K562 (cell line): ENCODE measurements around the gene RETREG1. TPM values are rescaled to one million over a fixed set of nuclear protein-coding genes. Genes with fewer than 3 reads are reported as not detected.

Experiments used
- ATAC-seq: fragments of 200-7000 bp; cut with Tn5 transposase; 3 replicates; pipeline ENCODE4 v1.9.1; 2020; ENCODE audit warnings: moderate library complexity
- BruUV-seq: library from RNA; stranded (reverse); fragments of 400-500 nt; replicated peaks from 2 replicates; lab custom pipeline; 2021; lab: Mats Ljungman, UMichigan
- CTCF ChIA-PET: fragments of 300-600 bp; formaldehyde crosslinking; extraction: SDS; loops from one replicate; lab custom pipeline; 2021; ENCODE audit warnings: low intra/inter-chr PET ratio; lab: Yijun Ruan, JAX
- POLR2A ChIA-PET: fragments of 300-600, 350-650 bp; sonication (Branson Sonifier 250); formaldehyde crosslinking; extraction: SDS; loops from one replicate; lab custom pipeline; 2021; ENCODE audit warnings: antibody characterized with exemption, inconsistent platforms; lab: Yijun Ruan, JAX
- DNase-seq, 4 experiments: peaks; one replicate each; pipeline versions ENCODE4 v3.0.0 to v3.0.0-alpha.2; 2011 to 2018; ENCODE audit warnings: low spot score in 3 of 4, mixed read lengths in 3 of 4; ENCODE audit errors: extremely low read depth in 1 of 4
- FAIRE-seq: peaks from 2 replicates; lab custom pipeline; 2011; peaks lifted over from hg19 to GRCh38; lab: Jason Lieb, UNC
- H2AFZ ChIP-seq: 2 replicates; pipeline ENCODE4 v1.6.0; 2011; ENCODE audit warnings: low read depth, low read length, control low read depth, inconsistent platforms
- H3K27ac ChIP-seq: fragments of 200-600 bp; 3 replicates; pipeline ENCODE4 v1.8.0; 2011; ENCODE audit warnings: low read depth, mild to moderate bottlenecking, control low read depth, inconsistent platforms, low read length, moderate library complexity, mixed read lengths; ENCODE audit errors: extremely low read depth
- H3K27me3 ChIP-seq, 2 experiments: fragments of 300-600 bp in 1 of 2; 2 replicates in 1 of 2; 3 replicates in 1 of 2; pipeline versions ENCODE4 v1.6.0 to v1.8.0; 2011; ENCODE audit warnings: inconsistent platforms in 2 of 2, low read length in 2 of 2, mild to moderate bottlenecking in 1 of 2, mixed read lengths in 1 of 2, moderate library complexity in 1 of 2; ENCODE audit not compliant: control insufficient read depth in 2 of 2, insufficient read depth in 2 of 2
- H3K36me3 ChIP-seq: fragments of 300-600 bp; 3 replicates; pipeline ENCODE4 v1.8.0; 2011; ENCODE audit warnings: mild to moderate bottlenecking, low read length, inconsistent platforms; ENCODE audit not compliant: control insufficient read depth, insufficient read depth
- H3K4me1 ChIP-seq, 2 experiments: fragments of 200-600 bp in 1 of 2; replicated peaks in 1 of 2; 2 replicates in 1 of 2; 3 replicates in 1 of 2; pipeline versions ENCODE4 v1.5.1 to v1.8.0; 2011; ENCODE audit warnings: inconsistent platforms in 2 of 2, low read length in 2 of 2, mild to moderate bottlenecking in 1 of 2, mixed read lengths in 1 of 2, moderate library complexity in 1 of 2; ENCODE audit not compliant: control insufficient read depth in 2 of 2, insufficient read depth in 2 of 2
- H3K4me2 ChIP-seq: 2 replicates; pipeline ENCODE4 v1.6.1; 2011; ENCODE audit warnings: low read length, control low read depth, inconsistent platforms, mixed read lengths; ENCODE audit not compliant: insufficient read depth
- H3K4me3 ChIP-seq: fragments of 200-600 bp; sonication (generic), shearing (Covaris generic); 2 replicates; pipeline ENCODE4 v1.5.1; 2016; ENCODE audit warnings: control low read depth, inconsistent platforms
- H3K79me2 ChIP-seq: fragments of 200-600 bp; 3 replicates; pipeline ENCODE4 v1.8.0; 2011; ENCODE audit warnings: low read length, inconsistent platforms; ENCODE audit not compliant: control insufficient read depth, insufficient read depth
- H3K9ac ChIP-seq, 2 experiments: 2 replicates each; pipeline versions ENCODE4 v1.6.0 to v1.6.1; 2011; ENCODE audit warnings: low read depth in 2 of 2, low read length in 2 of 2, control low read depth in 1 of 2, inconsistent platforms in 1 of 2, mild to moderate bottlenecking in 1 of 2, mixed read lengths in 1 of 2; ENCODE audit not compliant: insufficient read depth in 1 of 2
- H3K9me1 ChIP-seq: one replicate; pipeline ENCODE4 v1.6.0; 2011; ENCODE audit warnings: inconsistent platforms, mild to moderate bottlenecking, low read length, moderate library complexity; ENCODE audit not compliant: control insufficient read depth, insufficient read depth
- H3K9me3 ChIP-seq: replicated peaks from 2 replicates; pipeline ENCODE4 v1.5.1; 2011; ENCODE audit warnings: low read depth, low read length, inconsistent platforms; ENCODE audit not compliant: control insufficient read depth, insufficient read depth
- H4K20me1 ChIP-seq: replicated peaks from 2 replicates; pipeline ENCODE4 v1.6.1; 2011; ENCODE audit warnings: low read length, inconsistent platforms, mixed read lengths; ENCODE audit not compliant: control insufficient read depth, insufficient read depth
- HEY1 ChIP-seq: fragments of 250-450 bp; sonication (Bioruptor Pico); IDR thresholded peaks from 2 replicates; pipeline ENCODE4 v1.5.0; 2020; ENCODE audit warnings: mild to moderate bottlenecking, moderate library complexity, borderline replicate concordance
- JUNB ChIP-seq: fragments of 450-650 bp; formaldehyde crosslinking; conservative IDR thresholded peaks from 2 replicates; pipeline ENCODE4 v1.4.0; 2020; ENCODE audit warnings: mild to moderate bottlenecking
- KAT8 ChIP-seq: fragments of 450-650 bp; IDR thresholded peaks from 2 replicates; pipeline ENCODE4 v1.6.1; 2016; ENCODE audit warnings: low read depth, mild to moderate bottlenecking
- MIER1 ChIP-seq: fragments of 450-650 bp; IDR thresholded peaks from 2 replicates; pipeline ENCODE4 v1.6.1; 2016; ENCODE audit warnings: antibody characterized with exemption, mild to moderate bottlenecking, low read depth
- RBM34 ChIP-seq: fragments of 200-400 bp; formaldehyde crosslinking; IDR thresholded peaks from 2 replicates; pipeline ENCODE4 v1.6.1; 2018; ENCODE audit warnings: low read length, borderline replicate concordance; ENCODE audit not compliant: insufficient read depth
- RHOXF2B ChIP-seq: fragments of 250-450 bp; sonication (Bioruptor Pico); conservative IDR thresholded peaks from 2 replicates; pipeline ENCODE4 v1.5.1; 2021
- SREBF2 ChIP-seq: sonication (generic); formaldehyde crosslinking; IDR thresholded peaks from 2 replicates; pipeline ENCODE4 v1.4.0; 2020; ENCODE audit warnings: mild to moderate bottlenecking, missing genetic modification reagents
- ZC3H4 ChIP-seq: sonication (generic); formaldehyde crosslinking; IDR thresholded peaks from 2 replicates; pipeline ENCODE4 v1.9.0; 2021; ENCODE audit warnings: missing genetic modification reagents, borderline replicate concordance
- ZFPM2 ChIP-seq: fragments of 250-450 bp; sonication (Bioruptor Pico); IDR thresholded peaks from 2 replicates; pipeline ENCODE4 v1.5.1; 2022; ENCODE audit warnings: mild to moderate bottlenecking
- ZNF212 ChIP-seq: fragments of 450-650 bp; formaldehyde crosslinking; IDR thresholded peaks from 2 replicates; pipeline ENCODE4 v1.4.0; 2020; ENCODE audit warnings: mild to moderate bottlenecking
- WGBS: fragments of 100-300 bp; shearing (Covaris generic); methylation state at CpG from one replicate; pipeline ENCODE4 v1.1.6; 2016; ENCODE audit warnings: low coverage, mixed read lengths; ENCODE audit not compliant: insufficient coverage; ENCODE audit errors: missing lambda C conversion rate; 5-methylcytosine and 5-hydroxymethylcytosine counted together
- in situ Hi-C: fragments of 300-500 bp; cut with MboI; formaldehyde crosslinking; loops from 4 replicates; pipeline ENCODE4 v1.15.0; 2018; ENCODE audit warnings: inconsistent platforms, mixed read lengths
- intact Hi-C: fragments of 100-400 bp; cut with micrococcal nuclease; formaldehyde crosslinking; loops from 2 replicates; pipeline ENCODE4 v1.14.2; 2022
- polyA plus RNA-seq, 8 experiments: library from polyadenylated mRNA; depleted of rRNA in 4 of 8; stranded (reverse) in 5 of 8; unstranded in 3 of 8; fragments of >200 nt; fragmentation: Nextera tagmentation in 2 of 8; fragmentation: Illumina TruSeq in 1 of 8; extraction: Ambion mirVana in 2 of 8; extraction: Trizol in 1 of 8; gene quantifications; 2 replicates each; pipeline versions ENCODE4 v1.2.1 to v1.2.3, GENCODE V29; 2011 to 2014; ENCODE audit warnings: inconsistent platforms in 1 of 8, missing spikeins in 1 of 8
- total RNA-seq, 7 experiments: library from RNA; depleted of rRNA in 6 of 7; stranded (reverse); fragments of >200 nt in 6 of 7; fragmentation: Illumina TruSeq in 2 of 7; extraction: Trizol in 2 of 7; gene quantifications; 2 replicates each; pipeline versions ENCODE4 v1.2.1 to v1.2.3, GENCODE V29; 2011 to 2021; ENCODE audit warnings: low replicate concordance in 1 of 7
- TF ChIP-seq, protein P1 (sequence below): fragments of 450-650 bp; IDR thresholded peaks from 2 replicates; pipeline ENCODE4 v1.6.1; 2016; ENCODE audit warnings: low read depth, mild to moderate bottlenecking, moderate library complexity
- TF ChIP-seq, protein P2 (sequence below), 2 experiments: IDR thresholded peaks; 2 replicates each; pipeline ENCODE4 v1.6.1; 2011; ENCODE audit warnings: borderline replicate concordance in 1 of 2, control low read depth in 1 of 2, low read depth in 1 of 2, low read length in 1 of 2, mild to moderate bottlenecking in 1 of 2, mixed read lengths in 1 of 2, moderate library complexity in 1 of 2; ENCODE audit not compliant: insufficient read depth in 1 of 2, insufficient read length in 1 of 2, poor library complexity in 1 of 2, severe bottlenecking in 1 of 2; ENCODE audit errors: extremely low read depth in 1 of 2

The RETREG1 gene
- total and polyA plus RNA-seq, 9 of the 15 experiments (the other 6 are each of a cell fraction or from before 2014, with no cell fraction given): 0.01 to 0.20 (median 0.08) TPM; not detected in 5

DNA sequence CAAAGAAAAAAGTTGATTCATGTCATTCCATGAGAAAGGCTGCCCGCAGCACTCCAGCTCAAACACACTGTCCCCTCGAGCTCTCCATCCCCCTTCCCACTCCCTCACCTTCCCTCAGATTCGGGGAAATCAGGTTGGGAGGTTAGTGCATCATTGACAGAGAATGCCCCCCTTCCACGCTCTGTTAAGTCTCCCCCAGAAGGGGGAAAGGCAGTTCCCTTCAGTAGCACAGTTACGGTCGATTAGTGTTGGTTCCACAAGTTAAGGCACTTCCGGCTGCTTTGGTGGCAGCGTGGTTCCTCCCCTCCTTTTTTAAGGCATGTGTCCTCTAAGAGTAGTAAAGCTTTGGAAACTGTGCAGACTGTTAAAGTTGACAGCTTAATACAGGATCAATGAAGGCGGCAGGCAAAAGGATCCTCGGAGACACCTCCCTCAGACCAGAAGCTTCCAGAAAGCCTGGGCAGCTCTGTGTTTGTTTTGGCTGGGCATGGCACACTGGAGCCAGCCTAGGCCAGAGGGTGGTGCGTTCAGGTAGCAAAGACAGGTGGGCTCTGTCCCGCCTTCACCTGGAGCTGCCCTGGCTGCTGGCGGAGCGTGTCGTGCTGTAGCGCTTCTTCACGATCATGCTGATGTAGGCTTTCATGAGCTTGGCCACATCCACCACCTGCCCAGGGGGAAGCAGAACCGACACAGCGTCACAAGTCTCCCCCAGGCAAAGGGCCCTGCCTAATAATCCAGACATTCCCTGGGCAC is 49.5 kb upstream of the RETREG1 start:
- Histone ChIP-seq H3K79me2 (no peaks in the 10 kb centered on the region), H3K36me3 (no peaks in the 10 kb centered on the region), H3K4me2 (no peak overlapping the region), H3K27me3 (peaks cover 6 to 30% of the 10 kb centered on the region in 2 experiments; a peak in 4 of 5 replicates), H4K20me1 (no peaks in the 10 kb centered on the region), H2AFZ (no peak overlapping the region), H3K9me3 (no peaks in the 10 kb centered on the region), H3K9me1 (no peaks in the 10 kb centered on the region), H3K4me3 (no peak overlapping the region), H3K27ac (no peak overlapping the region), H3K9ac (no peak overlapping the region), H3K4me1 (no peaks in the 10 kb centered on the region)
- CTCF ChIA-PET: no interaction called here
- ATAC-seq: no peak
- FAIRE-seq: no peak
- no peak for DNase-seq
- BruUV-seq: no TSS peak
- intact Hi-C loops (loop anchor here (10.0 kb wide), 1 partner anchor 182 kb away; no protein-coding TSS in a partner anchor), in situ Hi-C loops (no loop called here)
- TF ChIP-seq, protein P1, sequence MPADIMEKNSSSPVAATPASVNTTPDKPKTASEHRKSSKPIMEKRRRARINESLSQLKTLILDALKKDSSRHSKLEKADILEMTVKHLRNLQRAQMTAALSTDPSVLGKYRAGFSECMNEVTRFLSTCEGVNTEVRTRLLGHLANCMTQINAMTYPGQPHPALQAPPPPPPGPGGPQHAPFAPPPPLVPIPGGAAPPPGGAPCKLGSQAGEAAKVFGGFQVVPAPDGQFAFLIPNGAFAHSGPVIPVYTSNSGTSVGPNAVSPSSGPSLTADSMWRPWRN: no peak
- TF ChIP-seq ZNF212 (CRISPR knock-in tag) (no peak), ZC3H4 (CRISPR knock-in tag) (no peak), HEY1 (CRISPR knock-in tag) (no peak), SREBF2 (CRISPR knock-in tag) (no peak), KAT8 (no peak), JUNB (CRISPR knock-in tag) (no peak), ZFPM2 (CRISPR knock-in tag) (no peak), MIER1 (no peak), RHOXF2B (no peak), RBM34 (no peak)
- TF ChIP-seq, protein P2, sequence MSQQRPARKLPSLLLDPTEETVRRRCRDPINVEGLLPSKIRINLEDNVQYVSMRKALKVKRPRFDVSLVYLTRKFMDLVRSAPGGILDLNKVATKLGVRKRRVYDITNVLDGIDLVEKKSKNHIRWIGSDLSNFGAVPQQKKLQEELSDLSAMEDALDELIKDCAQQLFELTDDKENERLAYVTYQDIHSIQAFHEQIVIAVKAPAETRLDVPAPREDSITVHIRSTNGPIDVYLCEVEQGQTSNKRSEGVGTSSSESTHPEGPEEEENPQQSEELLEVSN (IDR thresholded peaks at IDR 0.05; ENCODE audit: borderline replicate concordance in 1 of 2, extremely low read depth in 1 of 2, insufficient read depth in 1 of 2, insufficient read length in 1 of 2, low read depth in 1 of 2, low read length in 1 of 2, poor library complexity in 1 of 2, severe bottlenecking in 1 of 2): no peak
- 0% methylated on average over 19 of the region's 19 CpGs for WGBS
- POLR2A ChIA-PET: interaction anchor here (2.8 kb wide), 1 partner anchor 10 kb away, joined by 5 read pairs; no protein-coding TSS in a partner anchor
